ENCODE measurements around the gene HMG20A. TPM values are rescaled to one million over a fixed set of nuclear protein-coding genes. Genes with fewer than 3 reads are reported as not detected.

Gene HMG20A
- total and polyA plus RNA-seq, 9 of the 15 experiments (the other 6 are each of a cell fraction or from before 2014, with no cell fraction given) = 25.0 to 68.1 (median 38.9) TPM

- TF ChIP-seq ZNF407 (IDR thresholded peaks at IDR 0.05; ENCODE audit: low read depth) = no peak
- TF ChIP-seq ID3 (CRISPR knock-in tag; IDR thresholded peaks at IDR 0.05) = no peak
- no peak for TF ChIP-seq ID3 (tag; IDR thresholded peaks at IDR 0.05)
Observed at GRCh38 chr15:77470235-77470634, 49.5 kb downstream of the HMG20A start (continued).
